ENCODE results near the gene PPTC7. TPM values are rescaled to one million over a fixed set of nuclear protein-coding genes. Genes with fewer than 3 reads are reported as not detected.

Gene PPTC7
- total RNA-seq, 3 donors from 2014 or later: 74.2 to 76.4 (median 74.4) TPM

- Mint-ChIP-seq H3K36me3 (ENCODE audit: insufficient read depth) (no peaks in the 10 kb centered on the region), H3K4me1 (ENCODE audit: low read depth) (no peaks in the 10 kb centered on the region), H3K4me3 (no peak overlapping the region), H3K9me3 (no peaks in the 10 kb centered on the region), H3K27me3 (ENCODE audit: low read depth) (no peaks in the 10 kb centered on the region)
- DNase-seq (no peak), ATAC-seq (no peak)
These were observed 68.8 kb downstream of the PPTC7 start for GRCh38 chr12:110514363-110514762.

DNA sequence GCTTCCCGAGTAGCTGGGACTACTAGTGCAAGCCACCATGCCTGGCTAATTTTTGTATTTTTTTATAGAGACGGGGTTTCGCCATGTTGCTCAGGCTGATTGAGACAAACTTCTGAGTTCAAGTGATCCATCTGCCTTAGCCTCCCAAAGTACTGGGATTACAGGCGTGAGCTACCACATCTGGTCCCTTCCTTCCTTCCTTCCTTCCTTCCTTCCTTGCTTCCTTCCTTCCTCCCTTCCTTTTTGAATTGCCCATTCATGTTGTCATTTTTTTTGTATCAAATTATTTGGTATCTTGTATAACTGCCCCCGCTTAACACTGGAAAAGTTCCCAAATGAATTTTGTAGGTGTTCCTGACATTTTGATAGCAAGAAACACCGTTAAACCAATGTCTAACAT, 69.3 kb downstream of the PPTC7 start:
- Mint-ChIP-seq H3K27me3 (ENCODE audit: low read depth) (no peaks in the 10 kb centered on the region), H3K36me3 (ENCODE audit: insufficient read depth) (no peaks in the 10 kb centered on the region), H3K9me3 (no peaks in the 10 kb centered on the region), H3K4me1 (ENCODE audit: low read depth) (no peaks in the 10 kb centered on the region), H3K4me3 (no peak overlapping the region)
- ATAC-seq: no peak
- no peak for DNase-seq

DNA sequence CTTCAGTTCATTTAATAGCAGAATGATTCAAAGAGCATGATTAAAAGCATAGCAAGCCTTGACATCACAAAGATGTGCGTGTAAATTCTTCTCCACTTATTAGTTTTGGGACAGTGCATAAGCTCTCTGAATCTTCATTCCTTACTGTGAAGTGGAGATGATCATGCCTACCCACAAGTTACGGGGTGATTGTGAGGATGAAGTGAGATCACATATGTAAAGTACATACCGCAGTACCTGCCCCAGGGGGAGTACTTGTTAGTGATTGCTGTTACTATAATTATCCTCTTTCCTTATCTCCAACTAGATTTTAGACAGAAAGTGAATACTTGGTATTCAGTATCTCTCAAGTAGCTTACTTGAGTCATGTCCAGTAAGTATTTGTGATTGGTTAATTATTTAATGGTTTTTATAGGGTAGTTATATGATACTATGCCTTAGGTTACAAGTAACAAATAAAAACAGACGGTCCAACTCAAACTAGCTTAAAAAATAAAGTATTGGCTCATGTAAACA, 75.0 kb downstream of the PPTC7 start:
- no peaks in the 10 kb centered on the region for H3K4me1 Mint-ChIP-seq (ENCODE audit: low read depth)
- ATAC-seq (no peak), DNase-seq (no peak)
- H3K27me3 Mint-ChIP-seq (ENCODE audit: low read depth): no peaks in the 10 kb centered on the region
- no peaks in the 10 kb centered on the region for H3K36me3 Mint-ChIP-seq (ENCODE audit: insufficient read depth)
- H3K4me3 Mint-ChIP-seq: no peak overlapping the region
- H3K9me3 Mint-ChIP-seq: no peaks in the 10 kb centered on the region

DNA sequence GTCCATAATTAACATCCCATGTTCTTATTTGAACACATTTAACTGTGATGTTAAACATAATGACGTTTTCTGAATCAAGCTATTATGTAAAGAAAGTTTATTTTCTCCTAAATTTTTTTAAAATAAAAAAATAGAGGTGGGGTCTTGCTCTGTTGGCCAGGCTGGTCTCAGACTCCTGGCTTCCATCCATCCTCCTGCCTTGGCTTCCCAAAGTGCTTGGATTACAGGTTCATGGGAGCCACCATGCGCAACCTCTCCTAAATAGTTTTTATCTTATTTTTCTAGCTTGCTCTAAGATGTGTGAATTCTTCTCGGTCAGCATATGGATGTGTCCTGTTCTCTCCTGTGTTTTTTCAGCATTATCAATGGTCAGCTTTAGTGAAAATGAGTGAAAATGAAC, 77.8 kb downstream of the PPTC7 start:
- H3K4me3 Mint-ChIP-seq: no peak overlapping the region
- H3K27me3 Mint-ChIP-seq (ENCODE audit: low read depth): no peaks in the 10 kb centered on the region
- H3K9me3 Mint-ChIP-seq: peaks cover 5% of the 10 kb centered on the region
- H3K36me3 Mint-ChIP-seq (ENCODE audit: insufficient read depth): peaks cover 4% of the 10 kb centered on the region
- ATAC-seq (no peak), DNase-seq (no peak)
- peaks cover 14% of the 10 kb centered on the region for H3K4me1 Mint-ChIP-seq (ENCODE audit: low read depth)

GRCh38 chr12:110503432-110503831, 79.7 kb downstream of the PPTC7 start:
- no peak for DNase-seq
- Mint-ChIP-seq H3K4me1 (ENCODE audit: low read depth) (peaks cover 26% of the 10 kb centered on the region), H3K4me3 (no peak overlapping the region), H3K36me3 (ENCODE audit: insufficient read depth) (peaks cover 4% of the 10 kb centered on the region), H3K9me3 (peaks cover 5% of the 10 kb centered on the region), H3K27me3 (ENCODE audit: low read depth) (no peaks in the 10 kb centered on the region)
- no peak for ATAC-seq

DNA sequence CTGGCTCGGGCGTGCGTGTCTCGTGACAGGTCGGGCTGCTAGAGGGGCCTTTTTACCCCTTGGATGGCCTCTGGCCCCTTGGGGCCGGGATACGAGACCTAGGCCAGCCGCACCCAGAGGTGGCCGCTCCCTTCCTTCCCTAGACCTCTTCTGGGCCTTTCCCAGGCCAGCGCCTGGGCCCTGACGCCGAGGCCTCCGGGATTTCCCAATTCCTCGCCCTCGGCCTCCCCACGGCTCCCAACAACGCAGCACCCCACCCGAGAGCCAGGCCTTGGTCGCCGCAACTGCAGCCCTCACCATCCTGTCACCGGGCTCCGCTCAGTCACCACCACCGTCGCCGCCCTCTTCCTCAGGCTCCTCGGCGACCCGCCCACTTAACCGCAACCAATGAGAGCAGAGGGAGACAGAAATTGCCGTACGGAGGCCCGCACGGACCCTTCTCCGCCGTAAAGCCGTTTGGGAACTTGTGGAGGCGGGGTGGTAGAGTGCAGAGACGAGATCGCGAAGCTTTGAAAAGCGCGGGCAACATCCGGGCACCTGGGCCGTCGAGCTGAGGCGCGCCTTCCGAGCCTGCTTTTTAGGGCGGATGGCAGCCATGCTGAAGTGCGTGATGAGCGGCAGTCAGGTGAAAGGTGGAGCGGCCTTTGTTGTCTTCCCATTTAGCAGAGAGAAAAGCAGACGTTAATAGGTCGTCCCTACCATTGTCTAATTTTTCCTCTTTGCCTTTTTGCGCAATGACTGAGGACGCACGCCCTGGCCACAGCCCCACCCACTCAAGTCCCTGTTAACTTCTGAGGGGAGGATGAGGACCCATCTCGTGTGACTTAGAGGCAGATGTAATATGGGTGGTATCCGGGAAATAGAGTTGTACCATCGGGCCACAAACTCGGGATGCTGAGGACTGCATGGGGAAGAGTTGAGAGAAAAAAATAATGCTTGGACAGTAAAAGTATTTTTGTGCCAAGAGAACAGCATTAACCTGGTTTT, 81.1 kb downstream of the PPTC7 start, which contains the start of the genes RAD9B and VPS29:
Gene RAD9B (plus strand): TSS at position 580 of the 987 bp plus-strand sequence. CDS start 7 bp downstream, at position 587.
Gene VPS29 (minus strand): TSS at position 360 of the 987 bp plus-strand sequence. CDS start 60 bp downstream, at position 300.
- Mint-ChIP-seq H3K36me3 (ENCODE audit: insufficient read depth) (peaks cover 4% of the 10 kb centered on the region), H3K4me1 (ENCODE audit: low read depth) (peaks cover 28% of the 10 kb centered on the region), H3K27me3 (ENCODE audit: low read depth) (no peaks in the 10 kb centered on the region), H3K4me3 (peak within 1 kb of the TSS; percentile 99), H3K9me3 (peaks cover 5% of the 10 kb centered on the region)
- DNase-seq: peak; percentile 98
- peak; percentile 98 for ATAC-seq

GRCh38 chr12:110501399-110501751, 81.7 kb downstream of the PPTC7 start:
- peaks cover 4% of the 10 kb centered on the region for H3K36me3 Mint-ChIP-seq (ENCODE audit: insufficient read depth)
- peaks cover 5% of the 10 kb centered on the region for H3K9me3 Mint-ChIP-seq
- H3K27me3 Mint-ChIP-seq (ENCODE audit: low read depth): no peaks in the 10 kb centered on the region
- H3K4me3 Mint-ChIP-seq: peak overlapping the region; percentile 99
- peaks cover 28% of the 10 kb centered on the region for H3K4me1 Mint-ChIP-seq (ENCODE audit: low read depth)
- DNase-seq (no peak), ATAC-seq (peak; percentile 15)

DNA sequence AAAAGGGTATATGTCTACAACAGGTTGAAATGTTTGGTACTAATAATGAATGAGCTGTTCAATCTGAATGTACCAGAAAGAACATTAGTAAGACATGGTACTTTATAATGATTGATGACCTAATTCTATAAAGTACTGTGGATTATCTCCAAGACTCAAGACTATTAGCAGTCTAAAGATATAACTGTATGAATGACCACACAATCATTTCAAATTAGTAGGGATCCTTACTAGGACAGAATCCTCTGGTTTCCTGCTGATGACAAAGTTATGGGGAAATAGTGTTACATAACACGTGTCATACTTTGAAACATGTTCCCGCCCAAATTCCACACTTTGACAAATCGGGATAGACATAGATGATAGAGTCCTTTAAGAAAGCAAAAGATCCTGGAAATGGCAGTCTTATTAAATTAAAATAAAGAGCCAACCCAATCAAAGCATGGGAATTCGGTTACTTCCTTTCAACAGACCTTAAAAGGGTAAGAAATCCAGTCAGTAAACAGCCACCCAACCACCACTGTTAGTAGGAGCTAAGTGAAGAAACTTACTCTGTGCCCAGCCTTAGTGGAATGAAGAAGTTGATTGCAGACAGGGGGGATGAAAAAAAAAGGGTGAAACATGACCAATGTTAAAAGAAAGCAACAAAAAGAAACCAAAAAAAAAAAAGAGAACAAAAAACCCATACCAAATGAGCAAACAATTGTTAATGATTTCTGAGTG, 84.0 kb downstream of the PPTC7 start:
- H3K36me3 Mint-ChIP-seq (ENCODE audit: insufficient read depth): peaks cover 14% of the 10 kb centered on the region
- H3K4me3 Mint-ChIP-seq: peak overlapping the region; percentile 59
- peaks cover 5% of the 10 kb centered on the region for H3K9me3 Mint-ChIP-seq
- ATAC-seq (no peak), DNase-seq (no peak)
- no peaks in the 10 kb centered on the region for H3K27me3 Mint-ChIP-seq (ENCODE audit: low read depth)
- peaks cover 28% of the 10 kb centered on the region for H3K4me1 Mint-ChIP-seq (ENCODE audit: low read depth)

Other genes starting within 250 kb of the PPTC7 start
- 10 to 100 TPM; 54.6 to 61.5 (median 58.4) TPM for gene ANAPC7, start 179.6 kb downstream of the PPTC7 start, total RNA-seq
- 100 to 1,000 TPM; 217 to 229 (median 225) TPM for gene ARPC3, start 133.0 kb downstream of the PPTC7 start, total RNA-seq
- gene GPN3, start 115.1 kb downstream of the PPTC7 start, total RNA-seq: 10 to 100 TPM; 66.1 to 75.8 (median 72.1) TPM
- gene FAM216A, start 114.5 kb downstream of the PPTC7 start, total RNA-seq: 10 to 100 TPM; 33.9 to 47.7 (median 41.7) TPM
- gene VPS29, start 81.2 kb downstream of the PPTC7 start, total RNA-seq: 10 to 100 TPM; 70.7 to 78.4 (median 76.1) TPM
- gene RAD9B, start 81.0 kb downstream of the PPTC7 start, total RNA-seq: under 1 TPM; 0.34 to 0.73 (median 0.51) TPM
- gene TCTN1, start 30.8 kb upstream of the PPTC7 start, total RNA-seq: 1 to 10 TPM; 3.5 to 4.4 (median 3.6) TPM
- gene HVCN1, start 105.8 kb upstream of the PPTC7 start, total RNA-seq: 1 to 10 TPM; 6.1 to 8.1 (median 7.2) TPM
- gene PPP1CC, start 159.6 kb upstream of the PPTC7 start, total RNA-seq: 100 to 1,000 TPM; 345 to 413 (median 354) TPM

All from activated T-cell treated with anti-CD3 and anti-CD28 coated beads, Interleukin-2, amount 50 U/mL, for 4 hours (primary cell).